ENCODE data around the gene ADARB2. TPM values are rescaled to one million over a fixed set of nuclear protein-coding genes. Genes with fewer than 3 reads are reported as not detected.

Gene ADARB2
- total RNA-seq, 4 donors from 2014 or later = 1.3 to 5.4 (median 1.8) TPM

- Histone ChIP-seq H3K27ac (no peak overlapping the region), H3K4me1 (no peaks in the 10 kb centered on the region), H3K36me3 (no peaks in the 10 kb centered on the region), H3K4me3 (no peak overlapping the region), H3K9me3 (peaks cover 0 to 6% (median 0%) of the 10 kb centered on the region in 3 donors), H3K27me3 (peaks cover 54% of the 10 kb centered on the region)
- ATAC-seq = no peak
- no peak for TF ChIP-seq POLR2A (IDR thresholded peaks at IDR 0.05)
- TF ChIP-seq CTCF (IDR thresholded peaks at IDR 0.05) = no peak
- no peak for TF ChIP-seq POLR2AphosphoS5 (IDR thresholded peaks at IDR 0.05)
- TF ChIP-seq EP300 (IDR thresholded peaks at IDR 0.05) = no peak
- WGBS, 2 donors (ENCODE audit: low coverage in 1 of 2) = 11 to 31% methylated on average over 3 to 10 of the region's 11 CpGs
These were observed 102.0 kb downstream of the ADARB2 start for GRCh38 chr10:1635340-1635739.

GRCh38 chr10:1634239-1634638 lies 103.1 kb downstream of the ADARB2 start:
- Histone ChIP-seq H3K36me3 (no peaks in the 10 kb centered on the region), H3K9me3 (peaks cover 0 to 6% (median 0%) of the 10 kb centered on the region in 3 donors), H3K4me3 (no peak overlapping the region), H3K4me1 (no peaks in the 10 kb centered on the region), H3K27ac (no peak overlapping the region), H3K27me3 (peaks cover 61% of the 10 kb centered on the region)
- no peak for ATAC-seq
- WGBS, 2 donors (ENCODE audit: low coverage in 1 of 2) = no CpG with 5 or more reads among the region's 5 CpGs
- TF ChIP-seq CTCF (IDR thresholded peaks at IDR 0.05) = no peak
- no peak for TF ChIP-seq EP300 (IDR thresholded peaks at IDR 0.05)
- TF ChIP-seq POLR2AphosphoS5 (IDR thresholded peaks at IDR 0.05) = no peak

GRCh38 chr10:1633783-1634182 lies 103.5 kb downstream of the ADARB2 start:
- TF ChIP-seq POLR2A (IDR thresholded peaks at IDR 0.05) = no peak
- TF ChIP-seq EP300 (IDR thresholded peaks at IDR 0.05) = no peak
- no peak for TF ChIP-seq POLR2AphosphoS5 (IDR thresholded peaks at IDR 0.05)
- no peak for TF ChIP-seq CTCF (IDR thresholded peaks at IDR 0.05)
- Histone ChIP-seq H3K36me3 (no peaks in the 10 kb centered on the region), H3K4me1 (no peaks in the 10 kb centered on the region), H3K27me3 (peaks cover 59% of the 10 kb centered on the region), H3K9me3 (peaks cover 0 to 9% (median 0%) of the 10 kb centered on the region in 3 donors), H3K27ac (no peak overlapping the region), H3K4me3 (no peak overlapping the region)
- 64% methylated on average over 11 of the region's 13 CpGs; no CpG with 5 or more reads in 1 of the 2 donors for WGBS, 2 donors (ENCODE audit: low coverage in 1 of 2)
- ATAC-seq = no peak

GRCh38 chr10:1632596-1632995 lies 104.7 kb downstream of the ADARB2 start:
- 87 to 100% methylated on average over 3 of the region's 3 CpGs for WGBS, 2 donors (ENCODE audit: low coverage in 1 of 2)
- H3K27me3 ChIP-seq = peaks cover 54% of the 10 kb centered on the region
- H3K9me3 ChIP-seq = peaks cover 0 to 20% (median 0%) of the 10 kb centered on the region in 3 donors
- TF ChIP-seq POLR2AphosphoS5 (IDR thresholded peaks at IDR 0.05) (no peak), EP300 (IDR thresholded peaks at IDR 0.05) (no peak), POLR2A (IDR thresholded peaks at IDR 0.05) (no peak)
- no peak overlapping the region for H3K27ac ChIP-seq
- H3K4me3 ChIP-seq = no peak overlapping the region
- no peaks in the 10 kb centered on the region for H3K36me3 ChIP-seq
- H3K4me1 ChIP-seq = no peaks in the 10 kb centered on the region
- ATAC-seq = no peak

- ATAC-seq = no peak
- H3K36me3 ChIP-seq = no peaks in the 10 kb centered on the region
- no peak for TF ChIP-seq EP300 (IDR thresholded peaks at IDR 0.05)
- TF ChIP-seq CTCF (IDR thresholded peaks at IDR 0.05) = no peak
- no peak for TF ChIP-seq POLR2AphosphoS5 (IDR thresholded peaks at IDR 0.05)
- H3K27me3 ChIP-seq = peaks cover 54% of the 10 kb centered on the region
- no peak overlapping the region for H3K27ac ChIP-seq
- no peak overlapping the region for H3K4me3 ChIP-seq
- no peaks in the 10 kb centered on the region for H3K4me1 ChIP-seq
- WGBS, 2 donors (ENCODE audit: low coverage in 1 of 2) = 79 to 93% methylated on average over 3 of the region's 3 CpGs
- peaks cover 0 to 22% (median 0%) of the 10 kb centered on the region in 3 donors for H3K9me3 ChIP-seq
These were observed 105.2 kb downstream of the ADARB2 start for GRCh38 chr10:1632141-1632540.
